ENCODE measurements around the gene PIK3C2B.

The PIK3C2B gene

DNA sequence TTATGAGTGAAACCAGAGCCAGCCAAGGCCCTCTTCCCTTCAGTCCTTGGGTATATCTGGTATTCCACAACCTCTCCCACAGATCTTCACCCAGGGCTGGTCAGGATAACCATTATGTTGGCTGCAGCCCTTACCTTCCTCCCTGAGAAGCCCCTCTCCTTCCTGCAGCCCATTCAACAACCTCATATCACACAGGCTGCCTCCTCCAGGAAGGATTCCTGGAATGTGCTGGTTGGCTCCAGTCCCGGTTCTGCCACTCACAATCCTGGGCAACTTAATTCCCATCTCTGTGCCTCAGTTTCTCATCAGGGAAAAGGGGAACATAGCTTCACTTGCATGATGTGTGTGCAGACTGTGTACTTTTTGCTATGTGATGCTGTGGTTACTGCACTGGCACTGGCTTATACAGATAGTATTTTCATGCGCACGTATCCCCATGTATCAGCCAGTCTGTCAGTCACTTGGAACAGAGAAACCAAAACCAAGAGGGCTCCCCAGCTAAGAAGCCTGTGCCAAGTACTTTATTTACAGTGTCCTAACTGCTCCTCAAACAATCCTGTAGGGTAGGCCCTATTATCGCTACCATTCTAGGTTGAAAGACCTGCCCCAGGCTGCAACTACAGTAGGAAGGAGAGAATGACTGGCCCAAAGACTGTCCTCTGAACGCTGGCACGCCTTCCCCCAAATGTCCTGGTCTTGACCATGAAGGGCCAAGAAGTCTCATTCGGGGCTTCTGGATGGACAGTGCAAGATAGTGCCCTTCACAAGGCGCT lies 43.1 kb downstream of the PIK3C2B start:
- DNase-seq (ENCODE audit: low read depth): no peak
- H3K4me3 ChIP-seq (ENCODE audit: low read depth, low read length): no peak overlapping the region
- TF ChIP-seq, protein P1, sequence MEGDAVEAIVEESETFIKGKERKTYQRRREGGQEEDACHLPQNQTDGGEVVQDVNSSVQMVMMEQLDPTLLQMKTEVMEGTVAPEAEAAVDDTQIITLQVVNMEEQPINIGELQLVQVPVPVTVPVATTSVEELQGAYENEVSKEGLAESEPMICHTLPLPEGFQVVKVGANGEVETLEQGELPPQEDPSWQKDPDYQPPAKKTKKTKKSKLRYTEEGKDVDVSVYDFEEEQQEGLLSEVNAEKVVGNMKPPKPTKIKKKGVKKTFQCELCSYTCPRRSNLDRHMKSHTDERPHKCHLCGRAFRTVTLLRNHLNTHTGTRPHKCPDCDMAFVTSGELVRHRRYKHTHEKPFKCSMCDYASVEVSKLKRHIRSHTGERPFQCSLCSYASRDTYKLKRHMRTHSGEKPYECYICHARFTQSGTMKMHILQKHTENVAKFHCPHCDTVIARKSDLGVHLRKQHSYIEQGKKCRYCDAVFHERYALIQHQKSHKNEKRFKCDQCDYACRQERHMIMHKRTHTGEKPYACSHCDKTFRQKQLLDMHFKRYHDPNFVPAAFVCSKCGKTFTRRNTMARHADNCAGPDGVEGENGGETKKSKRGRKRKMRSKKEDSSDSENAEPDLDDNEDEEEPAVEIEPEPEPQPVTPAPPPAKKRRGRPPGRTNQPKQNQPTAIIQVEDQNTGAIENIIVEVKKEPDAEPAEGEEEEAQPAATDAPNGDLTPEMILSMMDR (IDR thresholded peaks at IDR 0.05; ENCODE audit: low read depth, low read length, missing control alignments): no peak

DNA sequence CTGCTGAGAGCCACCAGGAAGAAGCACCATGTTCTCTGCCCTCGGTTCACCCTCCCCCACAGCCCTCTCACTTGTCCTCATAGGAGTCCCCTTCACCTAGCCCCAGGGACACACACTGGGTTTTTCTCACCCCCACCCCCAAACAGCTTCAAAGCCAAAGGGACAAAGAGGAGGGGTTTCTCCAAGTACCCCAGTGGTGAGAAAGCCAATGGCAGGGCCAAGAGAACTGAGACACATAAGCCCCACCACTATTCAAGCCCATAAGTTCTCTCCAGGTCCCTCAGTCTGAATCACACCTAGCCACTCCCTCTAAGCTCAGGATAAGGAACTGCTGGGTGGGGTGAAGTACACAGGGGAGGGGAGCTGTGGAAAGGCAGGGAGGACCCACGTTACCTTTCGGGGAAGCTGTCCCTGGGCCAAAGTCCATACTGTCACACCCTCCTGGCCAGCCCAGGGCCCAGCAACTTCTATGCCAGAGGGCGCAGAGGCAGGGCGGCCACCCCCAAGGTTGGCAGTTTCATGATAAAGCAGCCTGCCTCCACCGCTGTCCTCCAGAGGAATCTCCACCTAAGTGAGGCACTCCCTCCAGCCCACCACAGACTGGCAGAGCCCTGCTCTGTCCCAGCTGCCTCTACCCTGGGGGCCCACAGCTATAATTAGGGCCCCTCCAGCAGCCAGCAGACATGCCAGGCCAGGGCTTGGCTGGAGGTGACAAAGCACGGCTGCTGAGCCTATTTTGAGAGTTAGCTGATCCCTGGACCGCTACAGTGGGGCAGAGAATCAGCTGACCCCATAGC lies 43.9 kb downstream of the PIK3C2B start:
- no peak overlapping the region for H3K4me3 ChIP-seq (ENCODE audit: low read depth, low read length)
- TF ChIP-seq, protein P1 (IDR thresholded peaks at IDR 0.05; ENCODE audit: low read depth, low read length, missing control alignments): no peak
- DNase-seq (ENCODE audit: low read depth): no peak

DNA sequence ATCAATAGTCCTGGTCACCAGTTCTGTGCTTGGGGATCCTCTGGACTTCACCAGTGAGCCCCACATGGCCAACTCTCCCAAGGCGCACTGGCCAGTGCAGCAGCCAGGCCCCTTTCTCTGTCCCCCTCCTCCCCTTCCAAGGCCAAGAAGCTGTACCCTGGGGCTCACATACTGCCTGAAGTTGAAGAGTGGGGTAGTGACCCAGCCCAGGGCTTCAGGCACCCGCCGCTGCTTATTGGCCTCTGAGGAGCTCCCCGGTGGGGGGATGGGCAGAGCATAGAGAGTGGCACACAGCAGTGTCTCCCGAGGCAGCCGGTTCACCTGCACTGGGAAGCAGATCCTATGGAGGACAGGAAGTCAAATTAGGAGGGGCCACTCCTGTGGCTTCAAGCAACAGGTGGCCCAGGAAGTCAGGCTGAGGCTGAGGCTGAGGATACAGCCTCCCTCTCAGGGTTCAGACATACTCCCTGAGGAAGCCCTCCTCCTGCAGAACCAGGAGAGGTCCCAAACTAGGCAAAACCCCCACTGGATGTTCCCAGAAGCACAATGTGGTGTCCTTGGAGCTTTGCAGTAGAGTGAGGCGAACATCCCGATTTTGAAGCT lies 44.8 kb downstream of the PIK3C2B start:
- TF ChIP-seq, protein P1 (IDR thresholded peaks at IDR 0.05; ENCODE audit: low read depth, low read length, missing control alignments): no peak
- no peak for DNase-seq (ENCODE audit: low read depth)
- H3K4me3 ChIP-seq (ENCODE audit: low read depth, low read length): no peak overlapping the region

DNA sequence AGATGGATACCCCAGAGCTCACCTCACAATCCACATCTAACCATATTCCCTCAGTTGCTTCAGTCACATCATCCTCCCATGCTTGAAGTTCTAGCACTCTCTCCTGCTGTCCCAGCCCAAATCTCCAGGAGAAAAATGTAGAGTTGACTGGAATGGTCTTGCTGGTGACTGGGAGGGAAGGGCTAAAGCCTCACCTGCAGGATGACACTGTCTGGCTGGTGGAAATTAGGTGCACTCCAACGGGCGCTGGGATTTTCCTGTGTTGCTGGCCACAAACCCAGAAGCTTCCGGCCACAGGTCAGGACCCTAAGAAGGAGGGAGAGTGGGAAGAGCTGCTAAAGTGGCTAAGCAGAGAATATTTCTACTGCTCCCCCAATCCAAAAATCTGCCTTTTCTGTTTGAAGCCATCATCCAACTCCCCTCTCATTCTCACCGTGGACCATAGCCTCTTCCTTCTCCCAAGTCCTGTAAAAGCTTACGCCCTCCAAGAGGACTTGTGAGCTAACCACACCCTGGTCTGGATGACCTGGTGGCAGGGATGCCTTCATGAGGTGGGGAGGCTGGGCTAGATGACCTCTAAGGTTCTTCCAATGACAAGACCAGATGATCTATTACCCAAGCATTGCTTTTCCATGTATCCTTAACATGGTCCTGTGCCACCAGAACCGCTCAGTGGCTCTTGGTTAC lies 45.5 kb downstream of the PIK3C2B start:
- DNase-seq (ENCODE audit: low read depth): no peak
- TF ChIP-seq, protein P1 (IDR thresholded peaks at IDR 0.05; ENCODE audit: low read depth, low read length, missing control alignments): no peak
- H3K4me3 ChIP-seq (ENCODE audit: low read depth, low read length): no peak overlapping the region

DNA sequence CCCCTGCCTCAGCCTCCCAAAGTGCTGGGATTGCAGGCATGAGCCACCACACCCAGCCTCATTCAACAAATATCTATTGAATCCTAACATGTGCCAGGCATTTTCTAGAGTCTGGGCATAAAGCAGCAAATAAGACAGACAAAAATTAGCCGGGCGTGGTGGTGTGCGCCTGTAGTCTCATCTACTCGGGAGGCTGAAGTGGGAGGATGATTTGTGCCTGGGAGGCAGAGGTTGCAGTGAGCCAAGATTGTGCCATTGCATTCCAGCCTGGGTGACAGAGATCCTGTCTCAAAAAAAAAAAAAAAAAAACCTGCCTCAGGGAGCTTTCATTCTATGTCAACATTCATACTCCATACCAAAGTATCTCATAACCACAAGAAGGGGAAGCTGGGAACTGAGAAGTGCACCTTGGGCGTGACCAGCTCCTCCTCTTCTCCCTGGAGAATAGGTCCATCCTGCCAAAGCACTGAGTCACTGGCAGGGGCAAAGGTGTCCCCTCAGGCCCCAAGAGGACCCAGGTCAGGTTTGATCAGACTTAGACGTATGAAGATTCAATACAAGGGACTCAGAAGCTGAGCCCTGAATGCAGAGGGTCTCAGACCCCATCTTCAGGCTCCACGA lies 46.2 kb downstream of the PIK3C2B start:
- TF ChIP-seq, protein P1 (IDR thresholded peaks at IDR 0.05; ENCODE audit: low read depth, low read length, missing control alignments): no peak
- H3K4me3 ChIP-seq (ENCODE audit: low read depth, low read length): no peak overlapping the region
- DNase-seq (ENCODE audit: low read depth): no peak

DNA sequence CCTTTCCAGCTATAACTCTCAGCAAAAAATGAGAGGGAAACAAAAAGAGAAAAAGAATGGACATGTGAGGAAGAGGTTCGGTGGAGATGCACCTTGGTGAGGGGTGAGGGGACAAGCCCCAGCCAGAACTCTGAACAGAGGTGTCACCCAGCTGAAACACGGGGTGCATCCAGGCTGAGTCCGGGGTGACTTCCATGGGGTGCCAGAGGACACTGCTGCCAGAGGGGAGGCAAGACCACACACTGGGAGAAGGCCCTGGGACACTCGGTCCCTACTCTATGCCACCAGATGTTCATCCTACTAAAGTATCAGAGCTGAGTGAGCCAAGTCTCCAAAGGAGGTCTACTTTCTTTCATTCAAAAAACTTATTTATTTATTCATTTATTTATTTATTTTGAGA lies 46.9 kb downstream of the PIK3C2B start:
- TF ChIP-seq, protein P1 (IDR thresholded peaks at IDR 0.05; ENCODE audit: low read depth, low read length, missing control alignments): no peak
- no peak overlapping the region for H3K4me3 ChIP-seq (ENCODE audit: low read depth, low read length)
- no peak for DNase-seq (ENCODE audit: low read depth)

Data from GM12864 (cell line).